GM19023 (cell line): Measurements from ENCODE around the gene FBXL19.
A peak's percentile ranks its signal among the peaks of the same experiment; 100 is the strongest.

ENCODE experiments used
- ATAC-seq: cut with Tn5 transposase; IDR thresholded peaks from one replicate; pipeline ENCODE4 v1.9.1; 2021; ENCODE audit warnings: mild to moderate bottlenecking, moderate library complexity; ENCODE audit not compliant: unreplicated experiment

The FBXL19 gene

DNA sequence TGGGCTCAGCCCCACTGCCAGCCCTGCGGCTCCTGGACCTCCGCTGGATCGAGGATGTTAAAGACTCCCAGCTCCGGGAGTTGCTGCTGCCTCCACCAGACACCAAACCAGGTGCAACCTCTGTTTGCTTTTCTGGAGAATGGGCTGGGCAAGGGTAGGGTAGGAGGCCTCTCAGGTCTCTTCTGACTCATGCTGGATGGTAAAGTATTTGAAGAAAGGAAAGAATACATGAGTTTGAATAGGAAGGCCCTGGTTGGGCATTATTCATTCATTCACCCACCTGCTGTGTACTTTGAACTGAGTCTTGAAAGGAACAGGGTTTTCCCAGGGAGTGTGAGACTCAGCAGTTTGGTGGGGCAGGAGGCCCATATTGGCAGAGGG, 19.0 kb downstream of the FBXL19 start:
- ATAC-seq, result no peak

DNA sequence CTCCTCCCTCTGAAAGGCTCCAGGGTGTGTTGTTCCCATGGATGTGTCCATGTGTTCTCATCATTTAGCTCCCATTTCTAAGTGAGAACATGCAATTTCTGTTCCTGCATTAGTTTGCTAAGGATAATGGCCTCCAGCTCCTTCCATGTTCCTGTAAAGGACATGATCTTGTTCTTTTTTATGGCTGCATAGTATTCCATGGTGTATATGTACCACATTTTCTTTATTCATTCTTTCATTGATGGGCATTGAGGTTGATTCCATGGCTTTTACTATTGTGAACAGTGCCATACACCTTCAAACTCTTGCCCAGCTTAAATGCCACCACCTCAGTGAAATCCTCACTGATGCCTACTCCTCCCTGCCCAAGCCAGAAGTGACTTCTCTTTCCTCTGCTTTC, 21.0 kb downstream of the FBXL19 start:
- ATAC-seq, result no peak

DNA sequence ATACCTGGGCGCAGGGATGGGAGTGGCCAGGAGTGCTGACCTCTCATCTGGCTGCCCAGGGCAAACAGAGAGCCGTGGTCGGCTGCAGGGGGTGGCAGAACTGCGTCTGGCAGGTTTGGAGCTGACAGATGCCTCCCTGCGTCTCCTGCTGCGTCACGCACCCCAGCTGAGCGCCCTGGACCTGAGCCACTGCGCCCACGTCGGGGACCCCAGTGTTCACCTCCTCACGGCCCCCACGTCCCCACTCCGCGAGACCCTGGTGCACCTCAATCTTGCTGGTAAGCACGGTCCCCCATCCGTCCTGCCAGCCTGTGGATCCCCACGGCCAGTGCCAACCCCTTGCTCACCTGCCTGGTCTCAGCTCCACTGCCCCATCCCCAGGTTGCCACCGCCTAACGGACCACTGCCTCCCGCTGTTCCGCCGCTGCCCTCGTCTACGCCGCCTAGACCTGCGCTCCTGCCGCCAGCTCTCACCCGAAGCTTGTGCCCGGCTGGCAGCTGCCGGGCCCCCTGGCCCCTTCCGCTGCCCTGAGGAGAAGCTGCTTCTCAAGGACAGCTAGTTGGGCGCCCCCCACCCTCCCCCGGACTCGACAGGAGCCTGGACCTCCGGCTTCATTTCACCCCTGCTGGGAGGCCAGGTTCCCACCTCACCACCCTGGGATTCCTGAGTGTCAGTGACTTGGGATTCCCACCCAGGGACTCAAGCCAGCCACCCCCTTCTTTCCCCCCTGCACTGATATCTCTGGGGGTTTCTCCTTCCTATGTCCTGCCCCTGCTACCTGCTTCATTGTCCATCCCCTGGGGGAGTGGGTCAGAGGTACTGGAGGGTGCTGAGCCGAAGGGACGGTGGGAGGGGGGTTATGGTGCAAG, 23.5 kb downstream of the FBXL19 start:
- ATAC-seq, result no peak

DNA sequence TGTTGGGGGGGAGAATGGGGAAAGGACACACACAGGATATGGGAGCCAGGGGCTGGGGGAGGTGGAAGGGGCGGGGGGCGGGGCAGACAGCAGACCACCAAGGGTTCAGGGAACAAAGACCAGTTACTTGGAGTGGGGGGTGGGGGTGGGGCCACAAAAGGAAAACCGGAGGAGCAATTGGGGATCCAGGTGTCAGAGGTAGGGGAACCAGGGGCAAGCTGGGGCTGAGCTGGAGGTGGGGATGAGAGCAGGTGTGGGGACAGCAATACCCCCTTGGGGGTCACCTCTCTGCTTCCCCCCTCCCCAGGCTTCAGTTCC, 24.1 kb downstream of the FBXL19 start:
- ATAC-seq, result no peak

DNA sequence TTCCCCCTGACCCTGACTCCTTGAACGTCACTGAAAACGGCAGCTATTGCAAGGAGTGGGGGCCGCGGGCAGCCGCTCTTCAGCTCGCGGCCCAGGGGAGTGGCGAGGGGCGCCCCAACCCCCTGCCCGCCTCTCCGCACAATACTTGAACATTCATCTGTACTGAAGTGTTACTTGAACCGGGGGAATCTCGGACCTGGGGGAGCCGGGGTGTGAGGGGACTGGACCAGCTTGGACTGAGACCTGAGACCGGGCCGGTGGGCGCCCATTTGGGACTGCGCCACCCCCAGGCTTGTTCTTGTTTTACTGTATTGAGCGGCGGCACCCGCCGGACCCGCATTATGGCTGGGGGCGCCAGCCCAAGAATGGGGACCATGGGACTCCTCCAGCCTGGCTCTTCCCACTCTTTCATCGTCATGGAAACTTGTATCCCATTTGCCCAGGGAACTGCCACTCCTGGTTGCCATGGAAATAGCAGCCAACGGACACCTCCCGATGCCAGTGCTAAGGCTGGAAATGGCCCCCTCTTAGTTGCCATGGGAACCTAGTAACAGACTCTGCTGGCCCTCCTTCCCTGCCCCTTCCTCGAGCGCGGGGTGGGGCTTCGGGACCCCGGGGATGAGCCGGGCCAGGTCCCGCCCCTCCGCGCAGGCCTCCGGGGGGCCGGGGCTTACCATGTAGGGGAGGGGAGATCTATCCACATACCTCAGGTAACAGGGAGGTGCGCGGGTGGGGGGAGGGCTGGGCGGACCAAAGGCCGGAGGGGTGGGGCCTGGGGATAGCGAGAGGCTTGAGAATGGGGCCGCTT, 24.7 kb downstream of the FBXL19 start:
- ATAC-seq, result peak; percentile 4

DNA sequence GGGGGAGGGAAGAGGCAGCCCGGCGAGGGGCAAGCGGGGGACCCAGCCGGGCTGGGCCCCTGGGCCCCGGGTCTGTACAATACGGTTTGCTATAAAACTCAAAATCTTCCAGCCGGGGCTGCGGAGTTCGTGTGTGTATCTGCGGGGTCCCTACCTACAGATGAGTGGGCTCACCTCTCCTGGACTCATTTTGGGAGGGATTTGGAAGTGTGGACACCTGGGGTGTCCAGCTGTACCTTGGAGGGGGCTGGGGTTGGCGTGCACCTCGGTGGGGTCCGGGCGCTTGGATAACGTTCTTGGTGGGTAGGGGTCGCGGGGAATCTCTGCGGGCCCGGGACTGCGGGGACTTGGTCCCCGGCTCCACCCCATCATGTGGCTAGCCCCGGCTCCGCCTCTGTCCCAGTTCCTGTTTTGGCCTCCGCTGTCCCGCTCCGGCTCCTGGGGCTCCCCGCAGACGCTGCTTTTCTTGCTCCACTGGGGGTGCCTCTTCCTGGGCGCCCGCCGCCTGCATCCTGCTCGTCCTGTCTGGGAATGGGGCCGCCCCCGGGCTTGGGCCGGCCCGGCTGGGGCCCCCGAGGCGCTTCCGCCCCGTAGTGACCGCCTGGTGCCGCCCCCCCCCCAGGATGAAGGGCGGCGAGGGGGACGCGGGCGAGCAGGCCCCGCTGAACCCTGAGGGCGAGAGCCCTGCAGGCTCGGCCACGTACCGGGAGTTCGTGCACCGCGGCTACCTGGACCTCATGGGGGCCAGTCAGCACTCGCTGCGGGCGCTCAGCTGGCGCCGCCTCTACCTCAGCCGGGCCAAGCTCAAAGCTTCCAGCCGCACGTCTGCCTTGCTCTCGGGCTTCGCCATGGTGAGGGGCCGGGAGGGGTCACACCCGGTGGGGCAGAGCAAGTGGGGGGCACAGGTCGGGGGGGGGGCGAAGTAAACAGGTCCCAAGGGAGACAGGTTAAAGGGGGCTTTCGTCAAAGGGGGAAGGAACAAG, 25.6 kb downstream of the FBXL19 start, which contains the start of gene ORAI3:
Gene ORAI3 (plus strand): TSS at position 402 of the 983 bp plus-strand sequence. CDS start 222 bp downstream, at position 624.
- peak; percentile 59 for ATAC-seq

DNA sequence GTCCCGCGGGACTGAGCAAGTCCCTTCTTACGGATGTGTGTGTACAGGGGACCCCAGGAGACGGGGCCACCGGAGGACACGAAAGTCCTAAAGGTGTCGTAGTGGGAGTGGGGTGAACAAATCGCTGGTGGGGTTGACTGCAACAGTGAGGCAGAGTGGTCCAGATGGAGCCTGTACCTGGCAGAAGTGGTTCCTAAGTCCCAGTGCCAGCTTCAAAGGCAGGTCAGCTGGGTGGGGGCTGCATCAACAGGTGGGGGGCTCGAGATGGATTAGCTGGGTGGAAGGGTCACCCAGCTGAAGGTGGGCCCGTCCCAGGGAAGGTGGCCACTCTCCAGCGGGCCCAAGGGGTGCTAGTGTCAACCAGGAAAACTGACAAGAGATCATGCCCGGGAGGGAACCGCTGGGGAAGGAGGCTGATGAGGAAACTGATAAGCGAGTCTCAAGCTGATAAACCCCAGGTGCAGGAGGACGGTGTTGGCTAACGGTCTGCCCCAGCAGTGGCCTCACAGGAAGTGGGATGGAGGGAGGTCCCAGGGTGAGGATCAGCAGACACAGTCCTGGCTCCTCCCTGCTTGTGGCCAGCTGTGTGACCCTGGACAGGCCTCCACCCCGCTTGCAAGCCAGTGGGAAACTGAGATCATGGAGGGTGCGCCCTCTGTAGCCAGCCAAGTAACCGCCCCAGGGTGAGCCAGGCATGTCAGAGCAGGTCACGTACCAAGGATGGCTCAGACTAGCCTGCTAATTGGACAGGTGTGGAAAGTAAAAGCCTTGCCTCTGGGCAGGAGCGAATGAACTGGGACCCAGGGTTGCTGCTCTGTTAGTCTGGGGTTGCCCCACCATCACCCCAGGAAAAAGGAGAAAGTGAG, 26.5 kb downstream of the FBXL19 start:
- ATAC-seq, result peak; percentile 51

DNA sequence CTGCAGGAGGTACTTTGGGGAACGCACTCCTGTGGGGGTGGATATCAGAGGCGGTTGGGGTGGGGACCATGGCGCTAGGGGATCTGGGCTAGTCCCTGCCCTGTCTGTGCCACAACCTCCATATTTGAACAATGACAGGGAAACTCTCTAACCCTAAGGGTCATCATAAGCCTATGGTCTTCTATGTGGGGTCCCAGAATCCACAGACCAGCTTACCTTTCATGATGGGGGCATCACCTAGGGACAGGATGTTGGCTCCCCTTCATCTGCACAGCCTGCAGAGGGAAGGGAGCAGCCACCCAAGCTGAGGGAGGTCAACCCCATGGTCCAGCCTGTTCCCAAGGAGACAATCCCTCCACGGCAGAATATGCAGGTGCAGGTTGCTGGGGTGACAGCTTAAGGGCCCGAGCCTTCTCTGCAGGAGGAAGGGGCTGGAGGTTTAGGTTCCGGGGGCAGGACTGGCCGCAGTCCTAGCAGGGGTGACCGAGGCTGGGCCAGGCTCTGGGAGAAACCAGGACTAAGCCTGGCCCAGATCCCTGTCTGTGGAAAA, 27.2 kb downstream of the FBXL19 start:
- ATAC-seq, result no peak

GRCh38 chr16:30951193-30951592, 27.8 kb downstream of the FBXL19 start:
- ATAC-seq, result no peak

GRCh38 chr16:30951750-30952149, 28.4 kb downstream of the FBXL19 start:
- no peak for ATAC-seq

DNA sequence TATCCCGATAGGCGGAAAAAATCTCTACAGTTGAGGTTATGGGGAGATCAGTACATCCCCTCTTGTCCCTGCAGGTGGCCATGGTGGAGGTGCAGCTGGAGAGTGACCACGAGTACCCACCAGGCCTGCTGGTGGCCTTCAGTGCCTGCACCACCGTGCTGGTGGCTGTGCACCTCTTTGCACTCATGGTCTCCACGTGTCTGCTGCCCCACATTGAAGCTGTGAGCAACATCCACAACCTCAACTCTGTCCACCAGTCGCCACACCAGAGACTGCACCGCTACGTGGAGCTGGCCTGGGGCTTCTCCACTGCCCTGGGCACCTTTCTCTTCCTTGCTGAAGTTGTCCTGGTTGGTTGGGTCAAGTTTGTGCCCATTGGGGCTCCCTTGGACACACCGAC, 29.7 kb downstream of the FBXL19 start:
- no peak for ATAC-seq

- no peak for ATAC-seq
These were observed 30.2 kb downstream of the FBXL19 start for GRCh38 chr16:30953511-30954124.

- ATAC-seq, result no peak
These were observed 31.6 kb downstream of the FBXL19 start for GRCh38 chr16:30954993-30955392.

DNA sequence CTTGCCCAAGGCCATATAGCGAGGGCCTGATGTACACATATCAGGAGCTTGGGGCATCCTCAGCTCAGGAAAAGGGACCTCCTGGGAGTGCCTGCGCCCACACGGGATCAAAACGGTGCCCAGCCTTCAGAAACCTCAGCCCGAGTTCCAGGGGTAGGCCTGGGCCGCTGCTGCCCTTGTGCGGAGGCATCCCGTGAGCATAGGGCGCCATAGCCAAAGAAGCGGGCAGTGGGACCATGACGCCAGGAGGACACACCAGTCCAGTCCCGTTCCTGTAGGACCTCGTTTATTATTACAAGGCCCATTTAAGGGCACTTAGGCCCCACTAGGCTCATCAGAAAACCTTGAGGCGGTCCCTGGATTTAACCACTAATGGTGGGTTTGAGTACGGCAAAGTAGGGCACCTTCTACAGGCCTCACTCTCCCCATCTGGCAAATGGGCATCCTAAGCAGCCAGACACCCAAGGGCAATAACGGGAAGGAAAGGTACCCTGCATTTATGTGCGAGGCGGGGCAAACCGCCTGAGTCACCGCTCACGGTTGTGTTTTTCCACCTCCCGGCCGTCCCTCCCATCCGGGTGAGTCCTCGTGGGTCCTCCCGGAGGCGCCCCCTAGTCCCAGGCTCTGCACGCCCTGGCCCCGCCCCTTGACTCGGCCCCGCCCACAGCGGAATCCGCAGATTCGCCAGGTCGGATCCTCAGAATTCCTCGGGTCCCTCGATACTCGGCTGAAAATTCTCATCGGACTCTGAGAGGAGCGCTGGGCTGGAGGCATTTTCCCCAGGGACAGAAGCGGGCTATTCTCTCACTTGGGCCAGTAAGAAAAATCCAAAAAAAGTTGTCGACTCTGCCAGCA, 33.5 kb downstream of the FBXL19 start:
- peak; percentile 47 for ATAC-seq

DNA sequence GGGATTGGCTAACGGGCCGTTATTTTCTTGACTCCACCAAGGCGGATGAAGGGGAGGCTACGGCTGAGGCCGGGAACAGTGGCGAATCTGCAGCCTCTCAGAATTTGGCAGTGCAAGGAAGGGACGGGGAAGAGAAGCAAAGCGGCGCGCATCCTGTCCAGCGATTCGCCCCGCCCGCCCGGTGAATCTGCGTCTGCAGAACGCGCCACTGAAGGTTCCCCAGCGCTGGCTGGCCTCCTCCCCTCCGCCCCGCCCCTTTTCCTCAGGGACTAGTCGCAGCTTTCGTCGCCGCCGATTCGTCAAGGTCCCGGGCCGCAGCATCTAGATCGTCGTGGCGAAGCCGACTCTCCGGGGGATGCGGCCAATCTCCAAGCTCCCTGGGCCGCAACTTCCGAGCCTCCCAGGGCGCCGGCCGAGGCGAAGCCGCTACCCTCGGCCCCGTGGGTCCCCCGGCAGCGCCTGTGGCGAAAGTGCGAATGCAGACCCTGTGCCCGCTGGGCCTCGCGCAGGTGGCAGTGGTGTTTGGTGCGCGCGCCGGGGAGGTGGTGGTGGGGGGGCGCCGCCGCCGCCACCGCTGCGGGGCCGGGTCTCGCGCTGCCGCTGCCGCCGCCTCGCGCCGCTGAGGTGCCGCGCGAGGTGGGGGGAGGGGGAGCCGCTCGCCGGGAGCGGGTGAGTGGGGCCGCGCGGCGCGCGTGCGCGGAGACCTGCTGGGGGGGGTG, 34.2 kb downstream of the FBXL19 start, which contains the start of gene SETD1A:
Gene SETD1A (plus strand): TSS at position 299 of the 719 bp plus-strand sequence. CDS start 978 bp downstream, outside the sequence.
- peak; percentile 74 for ATAC-seq

DNA sequence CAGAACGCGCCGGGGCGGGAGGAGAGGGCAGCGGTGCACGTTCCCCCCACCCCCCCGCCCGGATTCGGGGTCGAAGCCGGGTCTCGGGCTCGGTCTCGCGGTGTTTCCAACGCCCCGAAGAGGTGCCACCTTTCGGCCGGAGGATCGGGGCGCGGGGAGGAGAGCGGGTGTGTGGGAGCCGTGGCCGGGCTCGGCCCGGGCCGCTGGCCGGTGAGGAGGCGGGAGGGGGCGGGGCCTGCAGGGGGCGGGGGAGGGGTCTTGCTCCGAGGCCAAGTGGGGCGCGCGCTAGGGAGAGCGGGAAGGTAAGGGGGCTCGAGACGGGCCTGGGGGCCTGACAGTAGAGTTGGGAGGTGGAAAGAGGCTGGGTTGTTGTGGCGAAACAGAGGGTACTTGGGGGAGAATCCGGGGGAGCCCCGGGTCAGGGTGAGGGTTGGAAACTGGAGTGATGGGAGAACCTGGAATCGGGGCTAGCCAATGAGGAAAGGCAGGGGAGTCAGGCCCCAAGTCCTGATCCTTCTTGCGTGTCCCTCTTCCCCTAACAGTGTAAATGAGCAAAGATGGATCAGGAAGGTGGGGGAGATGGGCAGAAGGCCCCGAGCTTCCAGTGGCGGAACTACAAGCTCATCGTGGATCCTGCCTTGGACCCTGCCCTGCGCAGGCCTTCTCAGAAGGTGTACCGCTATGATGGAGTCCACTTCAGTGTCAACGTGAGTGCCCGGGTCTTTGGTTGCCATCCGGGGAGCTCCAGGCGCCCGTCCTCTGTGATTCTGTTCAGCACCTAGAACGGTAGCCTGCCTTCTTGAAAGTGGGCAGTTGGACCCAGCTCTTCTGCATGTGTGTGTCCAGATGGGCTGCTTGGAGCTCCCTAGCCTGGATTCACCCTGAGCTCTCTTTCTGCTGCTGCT, 35.1 kb downstream of the FBXL19 start:
- peak; percentile 24 for ATAC-seq
